ENCODE data around the gene ATXN7L1. TPM values are rescaled to one million over a fixed set of nuclear protein-coding genes. Genes with fewer than 3 reads are reported as not detected.
A peak's percentile ranks its signal among the peaks of the same experiment; 100 is the strongest.

The ATXN7L1 gene
- total RNA-seq, 1 experiment from 2014 or later, result 24.3 TPM

GRCh38 chr7:105788356-105788755, 88.0 kb downstream of the ATXN7L1 start:
- no peak overlapping the region for H2BK120ac ChIP-seq (ENCODE audit: low read depth, low read length, poor library complexity, severe bottlenecking)
- H2BK15ac ChIP-seq (ENCODE audit: low read depth, low read length), result no peak overlapping the region
- H3K4me2 ChIP-seq (ENCODE audit: insufficient read depth, insufficient read length, low read length), result no peak overlapping the region
- H3K9me3 Mint-ChIP-seq, result no peaks in the 10 kb centered on the region; a peak in 1 of 5 replicates
- no peak overlapping the region for H3K56ac ChIP-seq (ENCODE audit: insufficient read length, low read depth, low read length)
- H3K4me3 Mint-ChIP-seq, result no peak overlapping the region
- H4K8ac ChIP-seq (replicated peaks; ENCODE audit: insufficient read length, low read depth, low read length), result no peak overlapping the region
- H3K9me3 ChIP-seq (ENCODE audit: control insufficient read depth, low read depth, low read length), result no peaks in the 10 kb centered on the region
- peak overlapping the region in 2 of 3 experiments; percentile 45 to 71; a peak in 3 of 7 replicates for H3K27ac Mint-ChIP-seq
- H2AK5ac ChIP-seq (ENCODE audit: insufficient read length, low read length), result no peak overlapping the region
- no peak overlapping the region for H3K27ac ChIP-seq (ENCODE audit: insufficient read length, low read depth, low read length)
- no CpG with 5 or more reads among the region's 15 CpGs for WGBS (ENCODE audit: extremely low coverage, insufficient read length, low lambda C conversion rate)
- H3K79me1 ChIP-seq (ENCODE audit: insufficient read depth, low read depth, low read length, poor library complexity, severe bottlenecking), result no peaks in the 10 kb centered on the region
- H2AFZ ChIP-seq (ENCODE audit: low read length), result no peak overlapping the region
- no peak overlapping the region for H4K5ac ChIP-seq (ENCODE audit: insufficient read length, low read depth, low read length)
- no peaks in the 10 kb centered on the region for H4K20me1 ChIP-seq (ENCODE audit: control insufficient read depth, insufficient read depth, insufficient read length)
- no peaks in the 10 kb centered on the region for H3K27me3 ChIP-seq (ENCODE audit: insufficient read depth, low read length)
- no peak overlapping the region for H2BK20ac ChIP-seq (ENCODE audit: low read depth, low read length, poor library complexity, severe bottlenecking)
- no peaks in the 10 kb centered on the region for H3K27me3 Mint-ChIP-seq (ENCODE audit: low read depth)
- no peaks in the 10 kb centered on the region for H3K79me2 ChIP-seq (ENCODE audit: insufficient read depth, low read length)
- H4K91ac ChIP-seq (ENCODE audit: insufficient read length, low read depth, low read length), result no peak overlapping the region
- no peaks in the 10 kb centered on the region for H3K4me1 ChIP-seq (ENCODE audit: insufficient read depth, low read length)
- H3K14ac ChIP-seq (ENCODE audit: insufficient read depth, low read length), result peak overlapping the region; percentile 39; the same call in 1 of the 2 replicates
- H3K23me2 ChIP-seq (ENCODE audit: insufficient read length, low read depth, low read length, poor library complexity, severe bottlenecking), result no peaks in the 10 kb centered on the region
- DNase-seq, result no peak
- no peak overlapping the region for H3K18ac ChIP-seq (ENCODE audit: insufficient read length, low read depth, low read length)
- no peak overlapping the region for H3T11ph ChIP-seq (ENCODE audit: low read length)
- TF ChIP-seq CTCF (conservative IDR thresholded peaks at IDR 0.05), result no peak
- H3K9ac ChIP-seq (ENCODE audit: extremely low read depth, insufficient read length, low read length), result no peak overlapping the region
- H3K23ac ChIP-seq (ENCODE audit: insufficient read length, low read depth, low read length), result no peak overlapping the region
- H2BK5ac ChIP-seq (ENCODE audit: insufficient read length, low read length), result no peak overlapping the region
- peaks cover 0 to 7% (median 5%) of the 10 kb centered on the region in 3 experiments; a peak in 5 of 7 replicates for H3K36me3 Mint-ChIP-seq (ENCODE audit: insufficient read depth in 1 of 3, low read depth in 3 of 3)
- H3K4me1 Mint-ChIP-seq, result peaks cover 20 to 25% of the 10 kb centered on the region in 2 experiments
- H3K4ac ChIP-seq (ENCODE audit: low read depth, low read length), result no peak overlapping the region
- no peak overlapping the region for H2BK12ac ChIP-seq (ENCODE audit: insufficient read length, low read depth, low read length)
